ENCODE data around the gene ZSWIM5.

ZSWIM5 gene

GRCh38 chr1:45059829-45060228, 146.6 kb downstream of the ZSWIM5 start:
- no peak for DNase-seq (ENCODE audit: insufficient read length, low spot score)
- no peak for TF ChIP-seq POLR2A (IDR thresholded peaks at IDR 0.05; ENCODE audit: low read depth, low read length)
- no peak for FAIRE-seq

GRCh38 chr1:45057542-45057941, 148.9 kb downstream of the ZSWIM5 start:
- DNase-seq (ENCODE audit: insufficient read length, low spot score) (no peak), FAIRE-seq (no peak)
- TF ChIP-seq POLR2A (IDR thresholded peaks at IDR 0.05; ENCODE audit: low read depth, low read length) = no peak

- no peak for TF ChIP-seq POLR2A (IDR thresholded peaks at IDR 0.05; ENCODE audit: low read depth, low read length)
- FAIRE-seq (no peak), DNase-seq (ENCODE audit: insufficient read length, low spot score) (no peak)
These were observed 155.2 kb downstream of the ZSWIM5 start for GRCh38 chr1:45051005-45051772.

- FAIRE-seq = no peak
- TF ChIP-seq POLR2A (IDR thresholded peaks at IDR 0.05; ENCODE audit: low read depth, low read length) = no peak
These were observed 159.4 kb downstream of the ZSWIM5 start for GRCh38 chr1:45047032-45047431.

GRCh38 chr1:45044916-45045315, 161.5 kb downstream of the ZSWIM5 start:
- DNase-seq (ENCODE audit: insufficient read length, low spot score) = no peak
- TF ChIP-seq POLR2A (IDR thresholded peaks at IDR 0.05; ENCODE audit: low read depth, low read length) = no peak
- no peak for FAIRE-seq

More at GRCh38 chr1:45047032-45047431, 159.4 kb downstream of the ZSWIM5 start:
- no peak for DNase-seq (ENCODE audit: insufficient read length, low spot score)

- FAIRE-seq (no peak), DNase-seq (ENCODE audit: insufficient read length, low spot score) (no peak)
- no peak for TF ChIP-seq POLR2A (IDR thresholded peaks at IDR 0.05; ENCODE audit: low read depth, low read length)
These were observed 163.3 kb downstream of the ZSWIM5 start for GRCh38 chr1:45043094-45043493.

GRCh38 chr1:45040297-45040696, 166.1 kb downstream of the ZSWIM5 start:
- no peak for DNase-seq (ENCODE audit: insufficient read length, low spot score)
- FAIRE-seq = no peak
- no peak for TF ChIP-seq POLR2A (IDR thresholded peaks at IDR 0.05; ENCODE audit: low read depth, low read length)

GRCh38 chr1:45038661-45039364, 167.6 kb downstream of the ZSWIM5 start:
- no peak for TF ChIP-seq POLR2A (IDR thresholded peaks at IDR 0.05; ENCODE audit: low read depth, low read length)
- DNase-seq (ENCODE audit: insufficient read length, low spot score) (no peak), FAIRE-seq (no peak)

- DNase-seq (ENCODE audit: insufficient read length, low spot score) (no peak), FAIRE-seq (no peak)
- no peak for TF ChIP-seq POLR2A (IDR thresholded peaks at IDR 0.05; ENCODE audit: low read depth, low read length)
These were observed 168.2 kb downstream of the ZSWIM5 start for GRCh38 chr1:45038240-45038639.

- TF ChIP-seq POLR2A (IDR thresholded peaks at IDR 0.05; ENCODE audit: low read depth, low read length) = no peak
- peak; percentile 68 for FAIRE-seq
- DNase-seq (ENCODE audit: insufficient read length, low spot score) = no peak
These were observed 168.9 kb downstream of the ZSWIM5 start for GRCh38 chr1:45037456-45037855.

- FAIRE-seq (no peak), DNase-seq (ENCODE audit: insufficient read length, low spot score) (no peak)
- TF ChIP-seq POLR2A (IDR thresholded peaks at IDR 0.05; ENCODE audit: low read depth, low read length) = no peak
These were observed 170.6 kb downstream of the ZSWIM5 start for GRCh38 chr1:45035631-45036301.

- no peak for TF ChIP-seq POLR2A (IDR thresholded peaks at IDR 0.05; ENCODE audit: low read depth, low read length)
- FAIRE-seq = no peak
- DNase-seq (ENCODE audit: insufficient read length, low spot score) = no peak
These were observed 173.0 kb downstream of the ZSWIM5 start for GRCh38 chr1:45033356-45033755.

GRCh38 chr1:45032837-45033236, 173.6 kb downstream of the ZSWIM5 start:
- no peak for FAIRE-seq
- TF ChIP-seq POLR2A (IDR thresholded peaks at IDR 0.05; ENCODE audit: low read depth, low read length) = no peak
- DNase-seq (ENCODE audit: insufficient read length, low spot score) = no peak

- TF ChIP-seq POLR2A (IDR thresholded peaks at IDR 0.05; ENCODE audit: low read depth, low read length) = no peak
- no peak for FAIRE-seq
- DNase-seq (ENCODE audit: insufficient read length, low spot score) = no peak
These were observed 180.0 kb downstream of the ZSWIM5 start for GRCh38 chr1:45026446-45026845.
